ENCODE data around the gene IL10.

Gene IL10

GRCh38 chr1:206799311-206799710 lies 27.0 kb upstream of the IL10 start:
- no peak overlapping the region for H3K9ac ChIP-seq (ENCODE audit: insufficient read length, low read depth)
- H3K36me3 ChIP-seq (ENCODE audit: insufficient read depth, insufficient read length, low read length) = no peaks in the 10 kb centered on the region
- H3K4me3 ChIP-seq (ENCODE audit: insufficient read length, low read depth) = no peak overlapping the region
- H3K4me1 ChIP-seq (ENCODE audit: insufficient read depth, insufficient read length) = no peaks in the 10 kb centered on the region
- no peaks in the 10 kb centered on the region for H3K9me3 ChIP-seq (ENCODE audit: insufficient read depth, low read length)
- DNase-seq (ENCODE audit: low read depth, low spot score) = no peak
- no peaks in the 10 kb centered on the region for H3K27me3 ChIP-seq (ENCODE audit: insufficient read depth, insufficient read length)
- TF ChIP-seq SUZ12 (IDR thresholded peaks at IDR 0.05; ENCODE audit: extremely low read depth, insufficient read depth, insufficient read length) = no peak
- TF ChIP-seq YY1 (IDR thresholded peaks at IDR 0.05; ENCODE audit: insufficient read depth, insufficient read length) = no peak
- TF ChIP-seq ZNF274 (IDR thresholded peaks at IDR 0.05; ENCODE audit: low read depth, low read length) = no peak

- H3K27me3 ChIP-seq (ENCODE audit: insufficient read depth, insufficient read length) = no peaks in the 10 kb centered on the region
- no peak overlapping the region for H3K9ac ChIP-seq (ENCODE audit: insufficient read length, low read depth)
- TF ChIP-seq YY1 (IDR thresholded peaks at IDR 0.05; ENCODE audit: insufficient read depth, insufficient read length) (no peak), ZNF274 (IDR thresholded peaks at IDR 0.05; ENCODE audit: low read depth, low read length) (no peak), SUZ12 (IDR thresholded peaks at IDR 0.05; ENCODE audit: extremely low read depth, insufficient read depth, insufficient read length) (no peak)
- H3K4me3 ChIP-seq (ENCODE audit: insufficient read length, low read depth) = no peak overlapping the region
- no peaks in the 10 kb centered on the region for H3K4me1 ChIP-seq (ENCODE audit: insufficient read depth, insufficient read length)
- DNase-seq (ENCODE audit: low read depth, low spot score) = no peak
- no peaks in the 10 kb centered on the region for H3K9me3 ChIP-seq (ENCODE audit: insufficient read depth, low read length)
- H3K36me3 ChIP-seq (ENCODE audit: insufficient read depth, insufficient read length, low read length) = no peaks in the 10 kb centered on the region
Observed at GRCh38 chr1:206798384-206798996, 26.2 kb upstream of the IL10 start.

- H3K4me3 ChIP-seq (ENCODE audit: insufficient read length, low read depth) = no peak overlapping the region
- no peaks in the 10 kb centered on the region for H3K9me3 ChIP-seq (ENCODE audit: insufficient read depth, low read length)
- TF ChIP-seq SUZ12 (IDR thresholded peaks at IDR 0.05; ENCODE audit: extremely low read depth, insufficient read depth, insufficient read length) (no peak), ZNF274 (IDR thresholded peaks at IDR 0.05; ENCODE audit: low read depth, low read length) (no peak)
- no peak overlapping the region for H3K9ac ChIP-seq (ENCODE audit: insufficient read length, low read depth)
- no peaks in the 10 kb centered on the region for H3K27me3 ChIP-seq (ENCODE audit: insufficient read depth, insufficient read length)
- H3K4me1 ChIP-seq (ENCODE audit: insufficient read depth, insufficient read length) = no peaks in the 10 kb centered on the region
- DNase-seq (ENCODE audit: low read depth, low spot score) = peak; percentile 57
- no peaks in the 10 kb centered on the region for H3K36me3 ChIP-seq (ENCODE audit: insufficient read depth, insufficient read length, low read length)
Observed at GRCh38 chr1:206797534-206798383, 25.5 kb upstream of the IL10 start.

GRCh38 chr1:206796981-206797402 lies 24.7 kb upstream of the IL10 start:
- Histone ChIP-seq H3K9me3 (ENCODE audit: insufficient read depth, low read length) (no peaks in the 10 kb centered on the region), H3K36me3 (ENCODE audit: insufficient read depth, insufficient read length, low read length) (no peaks in the 10 kb centered on the region), H3K4me3 (ENCODE audit: insufficient read length, low read depth) (no peak overlapping the region), H3K9ac (ENCODE audit: insufficient read length, low read depth) (no peak overlapping the region), H3K4me1 (ENCODE audit: insufficient read depth, insufficient read length) (no peaks in the 10 kb centered on the region), H3K27me3 (ENCODE audit: insufficient read depth, insufficient read length) (no peaks in the 10 kb centered on the region)
- DNase-seq (ENCODE audit: low read depth, low spot score) = no peak
- TF ChIP-seq YY1 (IDR thresholded peaks at IDR 0.05; ENCODE audit: insufficient read depth, insufficient read length) (no peak), ZNF274 (IDR thresholded peaks at IDR 0.05; ENCODE audit: low read depth, low read length) (no peak), SUZ12 (IDR thresholded peaks at IDR 0.05; ENCODE audit: extremely low read depth, insufficient read depth, insufficient read length) (no peak)

- TF ChIP-seq SUZ12 (IDR thresholded peaks at IDR 0.05; ENCODE audit: extremely low read depth, insufficient read depth, insufficient read length) = no peak
- no peak for TF ChIP-seq ZNF274 (IDR thresholded peaks at IDR 0.05; ENCODE audit: low read depth, low read length)
- TF ChIP-seq YY1 (IDR thresholded peaks at IDR 0.05; ENCODE audit: insufficient read depth, insufficient read length) = no peak
- Histone ChIP-seq H3K27me3 (ENCODE audit: insufficient read depth, insufficient read length) (no peaks in the 10 kb centered on the region), H3K4me3 (ENCODE audit: insufficient read length, low read depth) (no peak overlapping the region), H3K36me3 (ENCODE audit: insufficient read depth, insufficient read length, low read length) (no peaks in the 10 kb centered on the region), H3K9me3 (ENCODE audit: insufficient read depth, low read length) (no peaks in the 10 kb centered on the region), H3K4me1 (ENCODE audit: insufficient read depth, insufficient read length) (no peaks in the 10 kb centered on the region), H3K9ac (ENCODE audit: insufficient read length, low read depth) (no peak overlapping the region)
- DNase-seq (ENCODE audit: low read depth, low spot score) = no peak
Observed at GRCh38 chr1:206796116-206796515, 23.8 kb upstream of the IL10 start.

- H3K9ac ChIP-seq (ENCODE audit: insufficient read length, low read depth) = no peak overlapping the region
- H3K4me3 ChIP-seq (ENCODE audit: insufficient read length, low read depth) = no peak overlapping the region
- TF ChIP-seq YY1 (IDR thresholded peaks at IDR 0.05; ENCODE audit: insufficient read depth, insufficient read length) = no peak
- no peak for TF ChIP-seq ZNF274 (IDR thresholded peaks at IDR 0.05; ENCODE audit: low read depth, low read length)
- TF ChIP-seq SUZ12 (IDR thresholded peaks at IDR 0.05; ENCODE audit: extremely low read depth, insufficient read depth, insufficient read length) = no peak
- H3K36me3 ChIP-seq (ENCODE audit: insufficient read depth, insufficient read length, low read length) = no peaks in the 10 kb centered on the region
- no peaks in the 10 kb centered on the region for H3K27me3 ChIP-seq (ENCODE audit: insufficient read depth, insufficient read length)
- H3K9me3 ChIP-seq (ENCODE audit: insufficient read depth, low read length) = no peaks in the 10 kb centered on the region
- no peak for DNase-seq (ENCODE audit: low read depth, low spot score)
- no peaks in the 10 kb centered on the region for H3K4me1 ChIP-seq (ENCODE audit: insufficient read depth, insufficient read length)
Observed at GRCh38 chr1:206794294-206794908, 22.1 kb upstream of the IL10 start.

GRCh38 chr1:206793620-206794019 lies 21.3 kb upstream of the IL10 start:
- Histone ChIP-seq H3K9ac (ENCODE audit: insufficient read length, low read depth) (no peak overlapping the region), H3K4me1 (ENCODE audit: insufficient read depth, insufficient read length) (no peaks in the 10 kb centered on the region)

More at GRCh38 chr1:206793620-206794019, 21.3 kb upstream of the IL10 start:
- H3K27me3 ChIP-seq (ENCODE audit: insufficient read depth, insufficient read length) = no peaks in the 10 kb centered on the region
- H3K4me3 ChIP-seq (ENCODE audit: insufficient read length, low read depth) = no peak overlapping the region
- DNase-seq (ENCODE audit: low read depth, low spot score) = no peak
- TF ChIP-seq ZNF274 (IDR thresholded peaks at IDR 0.05; ENCODE audit: low read depth, low read length) (no peak), YY1 (IDR thresholded peaks at IDR 0.05; ENCODE audit: insufficient read depth, insufficient read length) (no peak), SUZ12 (IDR thresholded peaks at IDR 0.05; ENCODE audit: extremely low read depth, insufficient read depth, insufficient read length) (no peak)
- H3K36me3 ChIP-seq (ENCODE audit: insufficient read depth, insufficient read length, low read length) = no peaks in the 10 kb centered on the region
- no peaks in the 10 kb centered on the region for H3K9me3 ChIP-seq (ENCODE audit: insufficient read depth, low read length)
